CD8-positive, alpha-beta memory T cell (primary cell): Measurements from ENCODE around the gene CD8B2. TPM values are rescaled to one million over a fixed set of nuclear protein-coding genes. Genes with fewer than 3 reads are reported as not detected.
"Not testable (repeated sequence)": the region's sequence is repeated elsewhere in the genome, so short reads cannot be mapped to it uniquely, and the experiment has no call there.

Experiments
- CTCF ChIA-PET: fragments of 350-600 bp; sonication (Branson Sonifier 250); formaldehyde crosslinking; loops from one replicate; lab custom pipeline; 2021; ENCODE audit warnings: antibody characterized with exemption; lab: Charles Lee
- POLR2A ChIA-PET: fragments of 350-600 bp; sonication (Branson Sonifier 250); formaldehyde crosslinking; loops from one replicate; lab custom pipeline; 2021; ENCODE audit warnings: antibody characterized with exemption; lab: Charles Lee
- DNase-seq, 5 donors: peaks; one replicate each; pipeline versions ENCODE4 v3.0.0 to v3.0.0-alpha.2; 2020 to 2022; ENCODE audit warnings: mixed read lengths in 1 of 5
- H3K27ac ChIP-seq: one replicate; pipeline ENCODE4 v1.7.0; 2013; ENCODE audit warnings: low read depth, mild to moderate bottlenecking, low read length, moderate library complexity
- H3K27me3 ChIP-seq: 2 replicates; pipeline ENCODE4 v1.7.0; 2013; ENCODE audit warnings: low read length, mild to moderate bottlenecking; ENCODE audit not compliant: insufficient read depth, poor library complexity, severe bottlenecking
- H3K36me3 ChIP-seq: 2 replicates; pipeline ENCODE4 v1.7.0; 2013; ENCODE audit warnings: mild to moderate bottlenecking, low read length, moderate library complexity; ENCODE audit not compliant: insufficient read depth
- H3K4me1 ChIP-seq: 2 replicates; pipeline ENCODE4 v1.7.0; 2013; ENCODE audit warnings: mild to moderate bottlenecking, low read length, moderate library complexity; ENCODE audit not compliant: insufficient read depth
- H3K4me3 ChIP-seq: 2 replicates; pipeline ENCODE4 v1.7.0; 2013; ENCODE audit warnings: mild to moderate bottlenecking, low read length
- H3K9me3 ChIP-seq: 2 replicates; pipeline ENCODE4 v1.7.0; 2013; ENCODE audit warnings: mild to moderate bottlenecking, low read length
- H3K27ac Mint-ChIP-seq, 8 donors: one replicate each; pipeline ENCODE4 v1.8.0; 2020 to 2021; ENCODE audit warnings: mixed read lengths in 8 of 8, mild to moderate bottlenecking in 6 of 8, inconsistent platforms in 3 of 8, moderate library complexity in 3 of 8
- H3K27me3 Mint-ChIP-seq, 2 donors: one replicate each; pipeline ENCODE4 v1.8.0; 2020 to 2021; ENCODE audit warnings: mixed read lengths in 2 of 2, mild to moderate bottlenecking in 1 of 2, moderate library complexity in 1 of 2
- H3K36me3 Mint-ChIP-seq, 3 donors: one replicate each; pipeline ENCODE4 v1.8.0; 2020 to 2021; ENCODE audit warnings: mixed read lengths in 3 of 3, inconsistent platforms in 1 of 3, mild to moderate bottlenecking in 1 of 3
- H3K4me1 Mint-ChIP-seq, 3 donors: one replicate each; pipeline ENCODE4 v1.8.0; 2020 to 2021; ENCODE audit warnings: mixed read lengths in 3 of 3, inconsistent platforms in 1 of 3, mild to moderate bottlenecking in 1 of 3
- H3K4me3 Mint-ChIP-seq, 7 donors: one replicate each; pipeline ENCODE4 v1.8.0; 2020 to 2021; ENCODE audit warnings: mixed read lengths in 7 of 7, mild to moderate bottlenecking in 6 of 7, moderate library complexity in 4 of 7, inconsistent platforms in 2 of 7
- H3K9me3 Mint-ChIP-seq, 5 donors: one replicate each; pipeline ENCODE4 v1.8.0; 2020 to 2022; ENCODE audit warnings: mixed read lengths in 5 of 5, mild to moderate bottlenecking in 3 of 5, moderate library complexity in 2 of 5, inconsistent platforms in 1 of 5
- polyA plus RNA-seq: library from polyadenylated mRNA; unstranded; fragments of 300-500 nt; fragmentation: Illumina TruSeq; gene quantifications from one replicate; pipeline ENCODE4 v1.2.3, GENCODE V29; 2021
- total RNA-seq, 2 experiments: library from RNA; stranded (reverse); gene quantifications; one replicate each; pipeline ENCODE4 v1.2.3, GENCODE V29; 2021

The CD8B2 gene
- total RNA-seq (1 to 10 TPM; 3.6 to 4.5 TPM), polyA plus RNA-seq (10.2 TPM)

- H3K27me3 ChIP-seq, CTCF ChIA-PET, POLR2A ChIA-PET, H3K36me3 Mint-ChIP-seq, H3K4me3 Mint-ChIP-seq, H3K4me3 ChIP-seq, H3K4me1 Mint-ChIP-seq, H3K27ac ChIP-seq, H3K9me3 Mint-ChIP-seq, H3K9me3 ChIP-seq, H3K4me1 ChIP-seq, H3K36me3 ChIP-seq: not testable (repeated sequence)
- H3K27me3 Mint-ChIP-seq: peaks cover 12 to 20% of the 10 kb centered on the region in 2 donors
- H3K27ac Mint-ChIP-seq: peak within 1 kb of the TSS in 1 of 8 donors; percentile 66
- peak in 3 of 5 donors; percentile 32 to 61 (median 46) for DNase-seq
These were observed at the start of gene CD8B2 for GRCh38 chr2:106486551-106487385. TSS of gene CD8B2 (plus strand) at chr2:106487364. CDS start at chr2:106487427, 63 bp downstream.

GRCh38 chr2:106461882-106462281 is 25.3 kb upstream of the CD8B2 start:
- H3K9me3 ChIP-seq, H3K36me3 Mint-ChIP-seq, H3K27me3 ChIP-seq, H3K4me1 Mint-ChIP-seq, CTCF ChIA-PET, H3K27me3 Mint-ChIP-seq, H3K27ac Mint-ChIP-seq, H3K27ac ChIP-seq, H3K36me3 ChIP-seq, H3K9me3 Mint-ChIP-seq, H3K4me3 Mint-ChIP-seq, H3K4me1 ChIP-seq, H3K4me3 ChIP-seq, POLR2A ChIA-PET: not testable (repeated sequence)
- peak in 2 of 5 donors; percentile 19 to 31 for DNase-seq

GRCh38 chr2:106467516-106467915 is 19.6 kb upstream of the CD8B2 start:
- H3K27ac ChIP-seq, H3K9me3 ChIP-seq, H3K36me3 ChIP-seq, H3K4me3 ChIP-seq, POLR2A ChIA-PET, H3K27me3 Mint-ChIP-seq, H3K36me3 Mint-ChIP-seq, H3K27ac Mint-ChIP-seq, H3K9me3 Mint-ChIP-seq, H3K4me1 ChIP-seq, DNase-seq, CTCF ChIA-PET, H3K4me1 Mint-ChIP-seq, H3K27me3 ChIP-seq, H3K4me3 Mint-ChIP-seq: not testable (repeated sequence)

- H3K36me3 ChIP-seq, CTCF ChIA-PET, H3K27me3 Mint-ChIP-seq, POLR2A ChIA-PET, H3K4me1 ChIP-seq, H3K4me1 Mint-ChIP-seq, DNase-seq, H3K36me3 Mint-ChIP-seq, H3K27ac Mint-ChIP-seq, H3K27ac ChIP-seq, H3K4me3 Mint-ChIP-seq, H3K27me3 ChIP-seq, H3K9me3 ChIP-seq, H3K4me3 ChIP-seq, H3K9me3 Mint-ChIP-seq: not testable (repeated sequence)
These were observed 19.1 kb upstream of the CD8B2 start, which contains the start of gene RGPD3 for GRCh38 chr2:106468107-106468506. TSS of gene RGPD3 (minus strand) at chr2:106468413. CDS start at chr2:106468288, 125 bp downstream.

- H3K36me3 Mint-ChIP-seq, H3K9me3 Mint-ChIP-seq, H3K27ac ChIP-seq, H3K27me3 Mint-ChIP-seq, H3K27ac Mint-ChIP-seq, H3K4me3 Mint-ChIP-seq, H3K27me3 ChIP-seq, CTCF ChIA-PET, H3K9me3 ChIP-seq, H3K36me3 ChIP-seq, H3K4me1 Mint-ChIP-seq, H3K4me3 ChIP-seq, H3K4me1 ChIP-seq: not testable (repeated sequence)
- POLR2A ChIA-PET: interaction anchor here (0.7 kb wide), 1 partner anchor 366 kb away, joined by 4 read pairs; no protein-coding TSS in a partner anchor
- DNase-seq: peak; percentile 15 to 60 (median 23)
These were observed 16.5 kb upstream of the CD8B2 start for GRCh38 chr2:106470658-106471057.

GRCh38 chr2:106477647-106478046 is 9.5 kb upstream of the CD8B2 start:
- H3K36me3 Mint-ChIP-seq, POLR2A ChIA-PET, H3K9me3 Mint-ChIP-seq, H3K27me3 ChIP-seq, H3K4me3 Mint-ChIP-seq, H3K36me3 ChIP-seq, H3K9me3 ChIP-seq, CTCF ChIA-PET, H3K4me1 Mint-ChIP-seq, H3K27me3 Mint-ChIP-seq, DNase-seq, H3K4me3 ChIP-seq, H3K27ac ChIP-seq, H3K4me1 ChIP-seq, H3K27ac Mint-ChIP-seq: not testable (repeated sequence)

GRCh38 chr2:106479563-106479962 is 7.6 kb upstream of the CD8B2 start:
- H3K4me3 ChIP-seq, H3K4me1 Mint-ChIP-seq, H3K27ac ChIP-seq, H3K9me3 ChIP-seq, POLR2A ChIA-PET, H3K27me3 ChIP-seq, H3K9me3 Mint-ChIP-seq, H3K27ac Mint-ChIP-seq, H3K36me3 Mint-ChIP-seq, H3K27me3 Mint-ChIP-seq, H3K36me3 ChIP-seq, H3K4me3 Mint-ChIP-seq, DNase-seq, H3K4me1 ChIP-seq, CTCF ChIA-PET: not testable (repeated sequence)

- H3K4me3 Mint-ChIP-seq, H3K36me3 ChIP-seq, H3K4me1 ChIP-seq, DNase-seq, H3K36me3 Mint-ChIP-seq, H3K27me3 ChIP-seq, H3K4me3 ChIP-seq, H3K27ac Mint-ChIP-seq, H3K27ac ChIP-seq, CTCF ChIA-PET, POLR2A ChIA-PET, H3K9me3 Mint-ChIP-seq, H3K4me1 Mint-ChIP-seq, H3K9me3 ChIP-seq: not testable (repeated sequence)
- peaks cover 12 to 20% of the 10 kb centered on the region in 2 donors for H3K27me3 Mint-ChIP-seq
These were observed 425 bp downstream of the CD8B2 start for GRCh38 chr2:106487386-106488191.
